Endometrial microvascular endothelial cells (primary cell): ENCODE results near the gene UBE2L3. TPM values are rescaled to one million over a fixed set of nuclear protein-coding genes. Genes with fewer than 3 reads are reported as not detected.
"Not testable (repeated sequence)": the region's sequence is repeated elsewhere in the genome, so short reads cannot be mapped to it uniquely, and the experiment has no call there.

Experiments
- in situ Hi-C: cut with HindIII; loops from 2 replicates; pipeline ENCODE4 v1.10.0; 2017; ENCODE audit warnings: low sequenced_read_pairs, low pct_unique_long_range_greater_than_20kb; ENCODE audit errors: inconsistent ontology term
- total RNA-seq: library from RNA; depleted of rRNA; stranded (reverse); fragments of >200 nt; gene quantifications from one replicate; pipeline ENCODE4 v1.2.3, GENCODE V29; 2015; ENCODE audit errors: inconsistent ontology term

The UBE2L3 gene
- total RNA-seq, 1 donor from 2014 or later = 56.3 TPM

GRCh38 chr22:21569459-21570170, 2.1 kb downstream of the UBE2L3 start:
- in situ Hi-C loops = no loop called here

GRCh38 chr22:21570398-21570797, 2.9 kb downstream of the UBE2L3 start:
- in situ Hi-C loops = no loop called here

- in situ Hi-C loops = no loop called here
Observed at GRCh38 chr22:21571679-21572078, 4.2 kb downstream of the UBE2L3 start.

GRCh38 chr22:21573293-21573734, 5.8 kb downstream of the UBE2L3 start:
- in situ Hi-C loops = no loop called here

- in situ Hi-C loops = no loop called here
Observed at GRCh38 chr22:21573750-21574494, 6.4 kb downstream of the UBE2L3 start.

- in situ Hi-C loops = no loop called here
Observed at GRCh38 chr22:21579474-21579851, 11.9 kb downstream of the UBE2L3 start.

GRCh38 chr22:21580623-21581007, 13.1 kb downstream of the UBE2L3 start:
- in situ Hi-C loops = not testable (repeated sequence)

GRCh38 chr22:21581009-21581713, 13.6 kb downstream of the UBE2L3 start:
- in situ Hi-C loops = not testable (repeated sequence)

GRCh38 chr22:21582801-21583740, 15.6 kb downstream of the UBE2L3 start:
- in situ Hi-C loops = no loop called here

GRCh38 chr22:21585389-21585788, 17.9 kb downstream of the UBE2L3 start:
- in situ Hi-C loops = no loop called here

- in situ Hi-C loops = no loop called here
Observed at GRCh38 chr22:21587803-21588611, 20.5 kb downstream of the UBE2L3 start.

- in situ Hi-C loops = no loop called here
Observed at GRCh38 chr22:21589396-21589795, 21.9 kb downstream of the UBE2L3 start.

- in situ Hi-C loops = no loop called here
Observed at GRCh38 chr22:21590809-21591641, 23.5 kb downstream of the UBE2L3 start.

GRCh38 chr22:21591695-21592094, 24.2 kb downstream of the UBE2L3 start:
- in situ Hi-C loops = no loop called here

GRCh38 chr22:21592422-21592821, 24.9 kb downstream of the UBE2L3 start:
- in situ Hi-C loops = no loop called here

- in situ Hi-C loops = no loop called here
Observed at GRCh38 chr22:21593406-21594232, 26.1 kb downstream of the UBE2L3 start.
